Stimulated activated CD8-positive, alpha-beta memory T cell treated with anti-CD3 and anti-CD28 coated beads, Interleukin-4, amount 100 ng/mL, for 1 hour (primary cell): ENCODE measurements around the gene PKIG.
"Not testable (repeated sequence)": the region's sequence is repeated elsewhere in the genome, so short reads cannot be mapped to it uniquely, and the experiment has no call there.

ENCODE experiments used
- DNase-seq, 2 donors: peaks; one replicate each; pipeline ENCODE4 v3.0.0-alpha.2; 2020; ENCODE audit warnings: low read depth in 2 of 2, low spot score in 1 of 2

Gene PKIG

GRCh38 chr20:44582311-44583025 lies at the start of gene PKIG:
Gene PKIG, plus strand, starts transcription at chr20:44582579. Its CDS starts 31,978 bp downstream, at chr20:44614557.
- DNase-seq: no peak

GRCh38 chr20:44532981-44533331 lies 49.4 kb upstream of the PKIG start:
- no peak for DNase-seq

GRCh38 chr20:44533928-44534327 lies 48.5 kb upstream of the PKIG start:
- no peak for DNase-seq

DNA sequence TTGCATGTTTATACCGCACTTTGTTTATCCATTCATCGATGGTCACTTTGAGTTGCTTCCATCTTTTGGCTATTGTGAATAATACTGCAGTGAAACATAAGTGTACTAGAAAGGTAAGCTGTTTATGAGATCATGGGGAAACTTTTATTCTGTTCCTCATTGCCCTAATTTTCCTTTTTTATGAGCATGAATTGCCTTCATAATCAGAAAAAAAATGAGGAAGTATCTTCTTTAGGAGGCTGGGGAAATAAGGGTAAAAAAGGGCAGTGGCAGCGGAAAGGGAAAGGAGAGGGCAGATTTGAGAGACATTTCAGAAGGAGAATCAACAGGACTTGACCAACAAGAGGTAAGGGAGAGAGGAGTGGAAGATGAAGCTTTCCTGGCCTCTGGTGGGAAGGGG lies 46.2 kb upstream of the PKIG start:
- no peak for DNase-seq

DNA sequence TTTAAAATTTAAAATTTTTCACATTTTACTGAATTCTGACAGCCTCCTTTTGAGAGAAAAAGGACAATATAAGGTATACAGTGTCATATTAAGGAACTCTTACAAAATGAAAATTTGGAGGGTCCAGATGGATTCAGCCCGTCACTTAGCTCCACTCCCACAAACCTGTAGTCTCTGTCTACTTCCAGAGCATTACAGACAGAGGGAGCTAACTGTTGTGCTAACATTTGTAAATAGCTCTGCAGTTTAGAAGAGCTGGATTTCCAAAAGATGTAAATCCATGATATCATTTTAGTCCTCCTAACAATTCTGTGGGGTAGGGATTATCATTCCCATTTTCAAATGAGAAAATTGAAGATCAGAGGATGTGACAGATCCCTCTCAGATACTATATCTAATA lies 44.4 kb upstream of the PKIG start:
- DNase-seq: no peak

DNA sequence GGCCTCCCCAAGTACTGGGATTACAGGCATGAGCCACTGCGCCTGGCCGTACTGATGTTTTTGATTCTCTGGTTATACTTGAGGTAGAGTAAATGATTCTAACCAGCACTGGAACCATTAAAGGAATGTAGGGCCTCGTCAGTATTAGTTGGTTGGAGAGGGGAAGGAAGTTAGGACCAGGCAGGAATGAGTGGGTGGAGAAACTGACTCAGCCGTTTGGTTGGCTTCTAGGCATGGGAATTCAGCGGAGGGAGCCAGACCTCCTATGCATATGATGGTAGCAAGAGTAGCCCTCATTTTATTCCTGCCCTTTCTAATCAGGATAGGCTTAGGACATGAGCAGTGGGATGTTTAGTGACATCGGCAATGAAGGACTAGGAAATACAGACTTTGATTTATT lies 41.5 kb upstream of the PKIG start:
- no peak for DNase-seq

DNA sequence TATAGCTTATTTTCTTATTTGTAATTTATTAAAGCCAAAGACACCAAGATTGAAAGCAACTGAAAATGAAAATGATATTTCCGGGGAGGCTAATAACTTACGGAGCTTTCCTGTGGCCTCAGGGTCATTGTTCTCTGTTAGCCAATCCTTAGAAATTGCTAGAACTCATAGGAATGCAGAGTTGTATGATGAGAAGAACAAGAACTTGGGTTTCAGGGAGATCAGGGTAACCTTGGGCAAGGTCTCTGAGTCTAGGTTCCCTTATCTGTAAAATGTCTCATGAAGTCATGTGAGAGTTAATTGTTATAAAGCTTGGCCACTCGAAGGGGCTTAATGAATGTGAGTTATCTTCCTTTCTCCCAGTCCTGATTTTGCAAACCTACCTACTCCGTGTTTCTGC lies 40.4 kb upstream of the PKIG start:
- DNase-seq: no peak

GRCh38 chr20:44542890-44543289 lies 39.5 kb upstream of the PKIG start:
- DNase-seq: no peak

DNA sequence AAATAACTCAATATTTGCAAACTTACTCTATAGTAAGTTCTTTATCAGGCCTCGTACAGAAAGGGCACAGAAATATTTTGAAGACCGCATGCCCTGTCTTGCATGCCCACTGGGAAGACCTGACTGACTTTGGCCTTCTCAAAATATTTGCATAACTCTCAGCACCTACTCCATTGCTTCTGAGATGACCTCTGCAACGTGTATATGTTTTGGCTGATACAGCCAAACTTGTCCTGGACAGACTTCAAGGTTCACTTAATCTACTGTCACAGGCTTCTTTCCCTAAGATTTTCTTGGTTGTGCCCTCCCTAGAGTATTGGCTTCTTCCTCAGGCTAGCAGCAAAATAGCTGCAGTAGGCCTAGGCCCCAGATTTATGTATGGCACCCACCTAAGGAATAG lies 39.0 kb upstream of the PKIG start:
- no peak for DNase-seq

GRCh38 chr20:44544263-44544662 lies 38.1 kb upstream of the PKIG start:
- no peak for DNase-seq

GRCh38 chr20:44547419-44547818 lies 35.0 kb upstream of the PKIG start:
- DNase-seq: no peak

GRCh38 chr20:44549123-44549522 lies 33.3 kb upstream of the PKIG start:
- DNase-seq: no peak

- DNase-seq: no peak
Measured at GRCh38 chr20:44552050-44552449, 30.3 kb upstream of the PKIG start.

DNA sequence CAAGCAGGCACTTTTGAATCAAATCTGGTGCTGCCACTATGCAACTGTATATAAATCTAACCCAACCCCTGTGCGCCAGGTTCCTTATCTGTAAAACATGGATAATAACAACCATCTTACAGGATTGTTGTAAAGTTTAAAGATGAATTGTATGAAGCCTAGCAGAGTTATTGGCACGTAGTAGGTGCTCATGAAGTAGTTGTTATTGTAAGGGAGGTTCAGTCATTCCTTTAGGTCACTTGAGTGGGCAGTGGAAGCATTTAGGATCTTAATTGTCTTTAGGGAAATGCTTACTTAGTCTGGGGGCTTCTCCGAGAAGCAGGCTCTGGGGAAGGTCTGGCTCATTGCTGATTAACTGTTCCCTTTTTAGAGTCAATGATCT lies 29.8 kb upstream of the PKIG start:
- DNase-seq: no peak

GRCh38 chr20:44552950-44553908 lies 29.1 kb upstream of the PKIG start:
- DNase-seq: no peak

GRCh38 chr20:44559302-44559701 lies 23.1 kb upstream of the PKIG start:
- DNase-seq: no peak

DNA sequence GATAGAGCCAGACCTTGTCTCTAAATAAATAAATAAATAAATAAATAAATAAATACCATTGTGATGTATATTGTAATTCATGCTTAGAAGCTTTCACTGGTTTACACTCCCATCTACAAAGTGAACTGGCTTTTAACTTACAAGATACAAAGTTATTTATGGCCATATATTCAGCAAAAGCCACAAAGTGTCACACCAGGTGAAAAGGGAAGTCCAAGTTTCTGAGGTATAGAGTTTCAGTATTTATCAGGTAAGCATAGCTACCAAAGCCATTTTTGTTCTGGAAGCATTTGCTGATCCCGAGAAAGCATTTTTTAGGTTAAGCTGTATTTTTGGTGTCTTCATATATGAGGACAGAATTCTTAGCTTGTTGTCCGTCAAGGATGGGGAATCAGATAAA lies 22.1 kb upstream of the PKIG start:
- no peak for DNase-seq

GRCh38 chr20:44560818-44561217 lies 21.6 kb upstream of the PKIG start:
- not testable (repeated sequence) for DNase-seq

- DNase-seq: no peak
Measured at GRCh38 chr20:44561876-44562275, 20.5 kb upstream of the PKIG start.

DNA sequence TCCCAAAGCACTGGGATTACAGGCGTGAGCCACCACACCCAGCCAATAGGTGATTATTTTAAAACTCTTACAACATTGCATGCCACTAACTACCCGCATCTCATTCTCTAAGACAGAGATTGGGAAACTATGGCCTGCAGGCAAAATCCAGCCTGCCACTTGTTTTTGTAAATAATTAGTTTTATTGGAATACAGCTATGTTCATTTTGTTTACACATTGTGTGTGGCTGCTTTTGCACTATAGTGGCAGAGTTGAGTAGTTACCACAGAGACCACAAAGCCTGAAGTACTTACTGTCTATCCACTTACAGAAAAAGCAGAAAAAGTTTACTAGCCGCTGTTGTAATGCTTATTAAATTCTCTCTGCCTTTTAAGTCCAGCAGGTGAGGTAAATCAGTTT lies 16.4 kb upstream of the PKIG start:
- DNase-seq: no peak

GRCh38 chr20:44566811-44567210 lies 15.6 kb upstream of the PKIG start:
- DNase-seq: no peak

GRCh38 chr20:44570367-44570766 lies 12.0 kb upstream of the PKIG start:
- no peak for DNase-seq
